ENCODE results near the gene SCUBE1.

SCUBE1 gene

GRCh38 chr22:43173976-43174720 is 169.0 kb downstream of the SCUBE1 start:
- DNase-seq (ENCODE audit: low read depth), result no peak

GRCh38 chr22:43173566-43173965 is 169.6 kb downstream of the SCUBE1 start:
- no peak for DNase-seq (ENCODE audit: low read depth)

- no peak for DNase-seq (ENCODE audit: low read depth)
These were observed 171.0 kb downstream of the SCUBE1 start for GRCh38 chr22:43172191-43172590.

GRCh38 chr22:43171607-43172006 is 171.6 kb downstream of the SCUBE1 start:
- no peak for DNase-seq (ENCODE audit: low read depth)

- DNase-seq (ENCODE audit: low read depth), result no peak
These were observed 172.1 kb downstream of the SCUBE1 start for GRCh38 chr22:43171019-43171491.

- no peak for DNase-seq (ENCODE audit: low read depth)
These were observed 173.1 kb downstream of the SCUBE1 start for GRCh38 chr22:43170131-43170480.

- no peak for DNase-seq (ENCODE audit: low read depth)
These were observed 173.7 kb downstream of the SCUBE1 start for GRCh38 chr22:43169310-43170130.

- no peak for DNase-seq (ENCODE audit: low read depth)
These were observed 174.5 kb downstream of the SCUBE1 start for GRCh38 chr22:43168471-43169309.

GRCh38 chr22:43167001-43167589 is 176.1 kb downstream of the SCUBE1 start:
- no peak for DNase-seq (ENCODE audit: low read depth)

- DNase-seq (ENCODE audit: low read depth), result no peak
These were observed 176.8 kb downstream of the SCUBE1 start for GRCh38 chr22:43166132-43166930.

GRCh38 chr22:43164636-43165035 is 178.5 kb downstream of the SCUBE1 start:
- no peak for DNase-seq (ENCODE audit: low read depth)

GRCh38 chr22:43163241-43163795 is 179.9 kb downstream of the SCUBE1 start:
- DNase-seq (ENCODE audit: low read depth), result no peak

- no peak for DNase-seq (ENCODE audit: low read depth)
These were observed 180.6 kb downstream of the SCUBE1 start for GRCh38 chr22:43162412-43163150.

- no peak for DNase-seq (ENCODE audit: low read depth)
These were observed 182.6 kb downstream of the SCUBE1 start for GRCh38 chr22:43160497-43161126.

- DNase-seq (ENCODE audit: low read depth), result no peak
These were observed 183.5 kb downstream of the SCUBE1 start for GRCh38 chr22:43159484-43160178.

- no peak for DNase-seq (ENCODE audit: low read depth)
These were observed 184.2 kb downstream of the SCUBE1 start for GRCh38 chr22:43158778-43159483.

- DNase-seq (ENCODE audit: low read depth), result no peak
These were observed 185.2 kb downstream of the SCUBE1 start for GRCh38 chr22:43157874-43158546.

- DNase-seq (ENCODE audit: low read depth), result no peak
These were observed 186.8 kb downstream of the SCUBE1 start for GRCh38 chr22:43156413-43156812.

Data from stimulated activated CD8-positive, alpha-beta memory T cell treated with anti-CD3 and anti-CD28 coated beads, Interleukin-12 subunit alpha, Interleukin-12 subunit beta, amount 100 ng/mL, for 4 hours (primary cell).